Measurements from ENCODE around the gene EIF2B5. TPM values are rescaled to one million over a fixed set of nuclear protein-coding genes. Genes with fewer than 3 reads are reported as not detected.

EIF2B5 gene
- total RNA-seq, 2 donors from 2014 or later: 38.7 to 39.7 TPM

DNA sequence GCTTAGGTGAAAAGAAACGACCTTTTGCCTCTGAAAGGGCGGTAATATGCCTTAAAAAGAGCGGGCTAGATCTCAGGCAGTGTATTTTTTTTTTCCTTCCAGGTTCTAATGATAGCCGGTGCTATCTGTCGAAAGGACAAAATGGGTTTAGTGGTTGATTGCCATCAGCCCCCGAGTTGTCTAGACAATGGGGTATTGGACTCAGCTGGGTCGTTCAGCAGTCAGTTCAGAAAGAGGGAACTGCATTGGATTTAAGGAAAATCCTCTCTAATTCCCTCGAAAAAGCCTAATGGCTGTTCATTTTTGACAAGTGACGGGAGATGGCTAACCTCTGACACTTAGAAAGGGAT, 728 bp downstream of the EIF2B5 start:
- Histone ChIP-seq H3K36me3 (peaks cover 15% of the 10 kb centered on the region), H3K4me3 (peak overlapping the region; percentile 83), H3K27ac (peak overlapping the region; percentile 87 to 90), H3K9me3 (no peaks in the 10 kb centered on the region), H3K27me3 (replicated peaks; ENCODE audit: insufficient read depth) (no peaks in the 10 kb centered on the region), H3K4me1 (ENCODE audit: control insufficient read depth in 1 of 2, low read depth in 2 of 2) (peaks cover 13 to 14% of the 10 kb centered on the region in 2 donors)
- TF ChIP-seq, protein P1, sequence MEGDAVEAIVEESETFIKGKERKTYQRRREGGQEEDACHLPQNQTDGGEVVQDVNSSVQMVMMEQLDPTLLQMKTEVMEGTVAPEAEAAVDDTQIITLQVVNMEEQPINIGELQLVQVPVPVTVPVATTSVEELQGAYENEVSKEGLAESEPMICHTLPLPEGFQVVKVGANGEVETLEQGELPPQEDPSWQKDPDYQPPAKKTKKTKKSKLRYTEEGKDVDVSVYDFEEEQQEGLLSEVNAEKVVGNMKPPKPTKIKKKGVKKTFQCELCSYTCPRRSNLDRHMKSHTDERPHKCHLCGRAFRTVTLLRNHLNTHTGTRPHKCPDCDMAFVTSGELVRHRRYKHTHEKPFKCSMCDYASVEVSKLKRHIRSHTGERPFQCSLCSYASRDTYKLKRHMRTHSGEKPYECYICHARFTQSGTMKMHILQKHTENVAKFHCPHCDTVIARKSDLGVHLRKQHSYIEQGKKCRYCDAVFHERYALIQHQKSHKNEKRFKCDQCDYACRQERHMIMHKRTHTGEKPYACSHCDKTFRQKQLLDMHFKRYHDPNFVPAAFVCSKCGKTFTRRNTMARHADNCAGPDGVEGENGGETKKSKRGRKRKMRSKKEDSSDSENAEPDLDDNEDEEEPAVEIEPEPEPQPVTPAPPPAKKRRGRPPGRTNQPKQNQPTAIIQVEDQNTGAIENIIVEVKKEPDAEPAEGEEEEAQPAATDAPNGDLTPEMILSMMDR (IDR thresholded peaks at IDR 0.05): no peak
- ATAC-seq (ENCODE audit: insufficient number of reproducible peaks, low FRiP score, low read depth) (no peak), DNase-seq (ENCODE audit: low spot score) (no peak)

DNA sequence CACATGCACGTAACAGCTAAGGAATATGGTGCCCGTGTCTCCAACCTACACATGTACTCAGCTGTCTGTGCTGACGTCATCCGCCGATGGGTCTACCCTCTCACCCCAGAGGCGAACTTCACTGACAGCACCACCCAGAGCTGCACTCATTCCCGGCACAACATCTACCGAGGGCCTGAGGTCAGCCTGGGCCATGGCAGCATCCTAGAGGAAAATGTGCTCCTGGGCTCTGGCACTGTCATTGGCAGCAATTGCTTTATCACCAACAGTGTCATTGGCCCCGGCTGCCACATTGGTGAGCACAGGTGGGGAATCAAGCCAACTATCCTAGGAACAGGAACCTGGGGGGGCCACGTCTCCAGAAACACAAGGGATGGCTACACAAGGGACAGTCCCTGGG, 5.3 kb downstream of the EIF2B5 start:
- Histone ChIP-seq H3K4me3 (no peak overlapping the region), H3K36me3 (peaks cover 58% of the 10 kb centered on the region), H3K9me3 (no peaks in the 10 kb centered on the region), H3K4me1 (ENCODE audit: control insufficient read depth in 1 of 2, low read depth in 2 of 2) (peaks cover 9 to 14% of the 10 kb centered on the region in 2 donors), H3K27me3 (replicated peaks; ENCODE audit: insufficient read depth) (no peaks in the 10 kb centered on the region), H3K27ac (no peak overlapping the region)
- DNase-seq (ENCODE audit: low spot score) (no peak), ATAC-seq (ENCODE audit: insufficient number of reproducible peaks, low FRiP score, low read depth) (no peak)
- TF ChIP-seq, protein P1 (IDR thresholded peaks at IDR 0.05): no peak

DNA sequence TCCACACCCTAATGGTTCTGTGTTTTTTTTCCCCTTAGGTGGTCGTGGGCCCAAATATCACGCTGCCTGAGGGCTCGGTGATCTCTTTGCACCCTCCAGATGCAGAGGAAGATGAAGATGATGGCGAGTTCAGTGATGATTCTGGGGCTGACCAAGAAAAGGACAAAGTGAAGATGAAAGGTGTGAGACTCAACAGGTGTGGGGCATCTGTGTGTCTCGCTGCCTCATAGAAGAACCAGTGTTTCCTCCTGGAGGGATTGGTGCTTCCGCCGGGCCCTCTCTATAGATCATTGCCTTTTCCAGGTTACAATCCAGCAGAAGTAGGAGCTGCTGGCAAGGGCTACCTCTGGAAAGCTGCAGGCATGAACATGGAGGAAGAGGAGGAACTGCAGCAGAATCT, 7.0 kb downstream of the EIF2B5 start:
- Histone ChIP-seq H3K4me3 (no peak overlapping the region), H3K9me3 (no peaks in the 10 kb centered on the region), H3K27me3 (replicated peaks; ENCODE audit: insufficient read depth) (no peaks in the 10 kb centered on the region), H3K36me3 (peaks cover 66% of the 10 kb centered on the region), H3K27ac (no peak overlapping the region), H3K4me1 (ENCODE audit: control insufficient read depth in 1 of 2, low read depth in 2 of 2) (peaks cover 0 to under 1% of the 10 kb centered on the region in 2 donors)
- DNase-seq (ENCODE audit: low spot score) (no peak), ATAC-seq (ENCODE audit: insufficient number of reproducible peaks, low FRiP score, low read depth) (no peak)
- TF ChIP-seq, protein P1 (IDR thresholded peaks at IDR 0.05): no peak

DNA sequence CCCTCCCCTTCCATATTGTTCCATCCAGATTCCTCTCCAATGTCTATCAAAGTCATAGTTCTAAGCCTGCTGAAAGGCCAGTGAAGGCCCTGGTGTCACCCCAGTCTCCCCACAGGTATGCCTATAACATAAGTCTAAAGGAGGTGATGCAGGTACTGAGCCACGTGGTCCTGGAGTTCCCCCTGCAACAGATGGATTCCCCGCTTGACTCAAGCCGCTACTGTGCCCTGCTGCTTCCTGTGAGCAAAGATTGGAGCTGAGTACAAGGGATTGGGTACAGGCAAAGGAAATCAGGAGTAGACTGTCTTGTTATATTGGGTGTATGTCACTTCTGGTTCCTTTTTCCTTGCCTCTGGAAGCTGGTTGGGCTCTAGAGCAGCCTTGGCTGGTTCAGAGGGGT, 8.2 kb downstream of the EIF2B5 start:
- Histone ChIP-seq H3K36me3 (peaks cover 66% of the 10 kb centered on the region), H3K27ac (no peak overlapping the region), H3K4me1 (ENCODE audit: control insufficient read depth in 1 of 2, low read depth in 2 of 2) (no peaks in the 10 kb centered on the region), H3K4me3 (no peak overlapping the region), H3K9me3 (no peaks in the 10 kb centered on the region), H3K27me3 (replicated peaks; ENCODE audit: insufficient read depth) (no peaks in the 10 kb centered on the region)
- TF ChIP-seq, protein P1 (IDR thresholded peaks at IDR 0.05): no peak
- DNase-seq (ENCODE audit: low spot score) (no peak), ATAC-seq (ENCODE audit: insufficient number of reproducible peaks, low FRiP score, low read depth) (no peak)

DNA sequence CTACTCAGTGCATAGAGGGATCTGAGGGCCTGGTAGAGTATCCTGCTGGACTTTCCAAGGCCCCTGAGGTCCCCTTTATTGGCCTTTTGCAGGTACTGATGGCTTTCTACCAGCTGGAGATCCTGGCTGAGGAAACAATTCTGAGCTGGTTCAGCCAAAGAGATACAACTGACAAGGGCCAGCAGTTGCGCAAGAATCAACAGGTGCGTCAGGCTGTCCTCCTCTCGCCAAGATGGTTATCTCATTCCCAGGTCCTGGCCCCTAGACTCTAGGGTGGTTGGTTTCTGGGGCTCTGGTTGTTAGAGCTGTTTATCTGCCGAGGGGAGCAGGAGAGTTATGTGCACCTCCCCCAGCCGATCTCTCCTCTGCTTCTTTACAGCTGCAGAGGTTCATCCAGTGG, 9.3 kb downstream of the EIF2B5 start:
- ATAC-seq (ENCODE audit: insufficient number of reproducible peaks, low FRiP score, low read depth) (no peak), DNase-seq (ENCODE audit: low spot score) (no peak)
- TF ChIP-seq, protein P1 (IDR thresholded peaks at IDR 0.05): no peak
- Histone ChIP-seq H3K36me3 (peaks cover 59% of the 10 kb centered on the region), H3K4me1 (ENCODE audit: control insufficient read depth in 1 of 2, low read depth in 2 of 2) (no peaks in the 10 kb centered on the region), H3K27ac (no peak overlapping the region), H3K9me3 (no peaks in the 10 kb centered on the region), H3K4me3 (no peak overlapping the region), H3K27me3 (replicated peaks; ENCODE audit: insufficient read depth) (no peaks in the 10 kb centered on the region)
